Fibroblast of villous mesenchyme (primary cell): ENCODE data around the gene ING1. TPM values are rescaled to one million over a fixed set of nuclear protein-coding genes. Genes with fewer than 3 reads are reported as not detected.

ENCODE experiments used
- DNase-seq: peaks from one replicate; pipeline ENCODE4 v3.0.0-alpha.2; 2010; ENCODE audit warnings: low read depth
- H3K4me3 ChIP-seq: 2 replicates; pipeline ENCODE4 v1.5.1; 2011; ENCODE audit warnings: low read depth, mild to moderate bottlenecking, low read length
- CTCF ChIP-seq: IDR thresholded peaks from 2 replicates; pipeline ENCODE4 v1.5.1; 2012; ENCODE audit warnings: low read depth, mild to moderate bottlenecking, low read length; ENCODE audit not compliant: insufficient read depth
- total RNA-seq: library from RNA; depleted of rRNA; stranded (reverse); fragments of >200 nt; gene quantifications from 2 replicates; pipeline ENCODE4 v1.2.3, GENCODE V29; 2012

Gene ING1
- total RNA-seq, 1 donor: 8.2 TPM

GRCh38 chr13:110731072-110731471, 17.6 kb downstream of the ING1 start:
- no peak for DNase-seq
- H3K4me3 ChIP-seq: no peak overlapping the region

DNA sequence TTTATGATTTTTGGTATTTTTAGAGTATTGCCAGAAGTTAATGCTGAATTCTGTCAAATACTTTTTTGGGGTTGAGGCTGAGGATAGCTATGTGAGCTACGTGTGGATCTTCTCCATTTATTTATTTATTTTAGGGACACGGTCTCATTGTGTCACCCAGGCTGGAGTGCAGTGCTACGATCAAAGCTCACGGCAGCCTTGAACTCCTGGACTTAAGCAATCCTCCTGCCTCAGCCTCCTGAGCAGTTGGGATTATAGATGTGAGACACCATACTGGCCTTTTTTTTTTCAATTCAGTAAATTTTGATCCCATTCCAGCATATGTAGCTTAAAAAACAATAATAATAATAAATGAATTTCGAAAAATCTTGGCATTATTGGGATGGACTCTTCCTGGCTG, 21.1 kb downstream of the ING1 start:
- no peak for DNase-seq
- TF ChIP-seq CTCF: no peak
- no peak overlapping the region for H3K4me3 ChIP-seq

More at GRCh38 chr13:110731072-110731471, 17.6 kb downstream of the ING1 start:
- no peak for TF ChIP-seq CTCF

GRCh38 chr13:110737555-110737954, 24.1 kb downstream of the ING1 start:
- no peak for DNase-seq
- TF ChIP-seq CTCF: no peak
- no peak overlapping the region for H3K4me3 ChIP-seq

DNA sequence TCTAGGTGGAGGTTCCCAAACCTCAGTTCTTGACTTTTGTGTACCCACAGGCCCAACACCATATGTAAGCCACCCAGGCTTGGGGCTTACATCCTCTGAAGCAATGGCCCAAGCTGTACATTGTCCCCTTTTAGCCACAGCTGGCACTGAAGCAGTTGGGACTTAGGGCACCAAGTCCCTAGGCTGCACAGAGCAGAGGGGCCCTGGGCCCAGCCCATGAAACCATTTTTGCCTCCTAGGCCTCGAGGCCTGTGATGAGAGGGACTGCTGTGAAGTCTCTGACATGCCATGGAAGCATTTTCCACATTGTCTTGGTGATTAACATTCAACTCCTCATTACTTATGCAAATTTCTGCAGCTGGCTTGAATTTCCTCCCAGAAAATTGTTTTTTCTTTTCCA, 30.2 kb downstream of the ING1 start:
- no peak for DNase-seq
- H3K4me3 ChIP-seq: no peak overlapping the region
- no peak for TF ChIP-seq CTCF

DNA sequence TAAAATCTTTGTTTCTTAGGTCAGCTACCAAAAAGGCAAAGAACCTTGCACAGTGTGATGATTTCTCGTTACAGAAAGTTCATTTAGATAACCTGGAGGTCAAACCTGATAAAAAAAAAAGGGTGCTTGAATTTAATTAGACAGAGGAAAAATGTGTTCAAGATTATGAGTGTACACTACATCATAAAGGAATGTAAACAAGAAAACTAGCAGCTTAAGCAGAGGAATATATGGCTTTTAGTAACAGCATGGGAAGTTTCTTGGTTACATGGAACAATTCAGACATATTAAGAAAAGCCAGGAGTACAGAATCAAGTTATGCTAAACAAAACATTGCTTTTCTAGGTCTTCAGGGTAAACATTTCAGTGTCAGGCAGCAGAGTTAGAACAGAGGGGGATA, 32.9 kb downstream of the ING1 start:
- no peak for TF ChIP-seq CTCF

DNA sequence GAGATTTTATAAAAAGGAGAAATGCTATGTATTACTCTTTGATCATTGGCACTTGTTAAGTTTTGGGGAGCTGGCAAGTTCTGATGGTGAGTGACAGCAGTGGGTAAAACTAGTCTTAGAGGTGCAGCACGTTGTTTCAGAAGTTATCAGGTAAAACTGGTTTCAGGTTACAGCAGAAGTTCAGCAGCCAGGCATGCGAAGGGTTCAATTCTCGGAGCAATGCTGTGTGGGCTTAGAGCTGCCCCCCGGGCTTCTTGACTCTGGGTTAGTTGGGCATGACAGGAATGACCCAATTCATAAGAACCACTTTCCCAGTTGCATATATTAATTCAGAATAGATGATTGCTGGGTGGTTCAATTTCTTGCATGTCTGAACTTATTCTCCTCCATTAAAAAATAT, 34.8 kb downstream of the ING1 start:
- no peak for TF ChIP-seq CTCF
- no peak for DNase-seq
- no peak overlapping the region for H3K4me3 ChIP-seq

More for the DNA sequence above, 32.9 kb downstream of the ING1 start:
- peak; percentile 84 for DNase-seq
- H3K4me3 ChIP-seq: no peak overlapping the region

- H3K4me3 ChIP-seq: no peak overlapping the region
- no peak for TF ChIP-seq CTCF
- DNase-seq: peak; percentile 95
These were observed 42.7 kb downstream of the ING1 start for GRCh38 chr13:110756219-110756631.
